Superior temporal gyrus (tissue), 1 donor: Measurements from ENCODE around the gene SLC12A3.

Source experiments
- DNase-seq: peaks from one replicate; pipeline ENCODE4 v3.0.0-alpha.2; 2016; ENCODE audit errors: extremely low spot score

Gene SLC12A3

GRCh38 chr16:56847173-56847910, 17.7 kb upstream of the SLC12A3 start:
- peak; percentile 23 for DNase-seq

DNA sequence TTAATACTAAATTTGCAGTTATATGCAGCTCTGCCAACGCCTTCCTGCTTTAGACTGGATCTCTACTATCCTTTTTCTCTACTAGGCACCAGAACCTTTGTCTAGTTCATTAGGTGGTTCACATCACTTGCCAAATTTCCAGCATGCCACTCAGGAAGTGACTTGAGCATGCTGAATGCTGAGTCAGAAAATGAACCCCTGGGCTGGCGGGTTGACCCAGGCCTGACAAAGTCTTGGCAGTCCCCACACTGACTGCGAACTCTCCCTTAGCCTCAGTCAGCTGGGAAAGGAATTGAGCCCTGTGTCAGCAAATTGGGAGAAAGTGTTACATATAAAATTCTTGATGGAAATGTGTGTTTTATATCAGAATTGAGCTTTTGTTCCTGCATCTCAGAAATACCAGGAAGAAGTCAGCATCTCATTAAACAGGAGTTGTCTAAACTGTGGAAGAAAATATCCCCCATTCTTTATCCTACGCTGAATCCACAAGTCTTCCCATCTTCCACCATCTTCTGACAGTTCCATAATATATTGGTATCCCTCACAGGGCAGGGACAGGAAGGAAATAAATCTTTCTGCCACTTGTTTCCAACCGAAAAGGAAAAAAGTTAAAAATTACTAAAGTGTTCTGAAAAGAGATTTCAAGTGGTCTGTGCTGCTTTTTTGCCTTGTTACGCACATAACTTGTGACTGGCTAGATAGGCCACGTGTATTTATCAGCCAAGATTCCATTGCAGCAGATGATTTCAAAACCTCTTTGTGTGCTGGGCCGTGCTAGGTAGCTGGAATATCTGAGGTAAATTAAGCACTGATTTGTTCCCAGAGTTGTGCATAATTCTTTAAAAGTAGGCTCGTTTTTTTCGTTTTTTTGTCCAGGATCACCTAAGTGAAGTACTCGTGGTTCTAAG, 16.7 kb upstream of the SLC12A3 start:
- DNase-seq: no peak

GRCh38 chr16:56848955-56849689, 15.9 kb upstream of the SLC12A3 start:
- DNase-seq: peak; percentile 25

- peak; percentile 31 for DNase-seq
These were observed 15.0 kb upstream of the SLC12A3 start for GRCh38 chr16:56849690-56850680.

- peak; percentile 28 for DNase-seq
These were observed 13.2 kb upstream of the SLC12A3 start for GRCh38 chr16:56851671-56852400.

- no peak for DNase-seq
These were observed 12.6 kb upstream of the SLC12A3 start for GRCh38 chr16:56852401-56852730.

DNA sequence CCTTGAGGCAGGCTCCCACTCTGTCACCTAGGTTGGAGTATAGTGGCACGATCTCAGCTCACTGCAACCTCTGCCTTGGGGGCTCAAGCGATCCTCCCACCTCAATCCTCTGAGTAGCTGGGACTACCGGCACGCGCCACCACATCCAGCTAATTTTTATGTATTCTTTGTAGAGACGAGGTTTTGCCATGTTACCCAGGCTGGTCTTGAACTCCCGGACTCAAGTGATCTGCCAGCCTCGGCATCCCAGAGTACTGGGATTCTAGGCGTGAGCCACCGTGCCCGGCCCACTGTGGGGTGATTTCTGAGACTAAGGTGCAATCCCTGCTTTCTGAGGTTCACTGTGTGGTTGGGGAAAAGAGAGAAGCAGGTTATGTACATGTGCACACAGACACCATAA, 12.0 kb upstream of the SLC12A3 start:
- no peak for DNase-seq

DNA sequence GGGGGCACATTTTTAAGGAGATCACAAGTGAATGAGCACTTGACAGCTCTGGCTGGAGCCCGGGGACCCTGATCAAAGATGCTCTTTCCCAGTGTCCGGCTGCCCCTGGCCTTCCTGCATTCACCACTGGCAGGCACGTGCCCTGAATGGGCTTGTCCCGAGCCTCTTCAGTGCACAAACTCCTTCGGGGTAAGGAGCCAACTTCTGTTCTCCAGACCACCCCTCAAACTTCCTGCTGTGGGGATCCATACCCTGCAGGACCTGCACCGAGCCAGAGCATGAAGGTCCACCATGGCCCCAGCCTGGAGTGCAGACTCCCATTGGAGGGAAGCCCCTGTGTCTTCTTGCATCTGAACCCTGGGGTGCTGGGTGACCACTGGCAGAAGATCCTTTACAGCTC, 9.8 kb upstream of the SLC12A3 start:
- no peak for DNase-seq

- DNase-seq: no peak
These were observed 9.1 kb upstream of the SLC12A3 start for GRCh38 chr16:56855946-56856345.

- no peak for DNase-seq
These were observed 8.0 kb upstream of the SLC12A3 start for GRCh38 chr16:56856876-56857447.

- no peak for DNase-seq
These were observed 6.6 kb upstream of the SLC12A3 start for GRCh38 chr16:56858374-56858773.

GRCh38 chr16:56859636-56860035, 5.4 kb upstream of the SLC12A3 start:
- DNase-seq: no peak

- DNase-seq: no peak
These were observed 4.6 kb upstream of the SLC12A3 start for GRCh38 chr16:56860226-56861020.

DNA sequence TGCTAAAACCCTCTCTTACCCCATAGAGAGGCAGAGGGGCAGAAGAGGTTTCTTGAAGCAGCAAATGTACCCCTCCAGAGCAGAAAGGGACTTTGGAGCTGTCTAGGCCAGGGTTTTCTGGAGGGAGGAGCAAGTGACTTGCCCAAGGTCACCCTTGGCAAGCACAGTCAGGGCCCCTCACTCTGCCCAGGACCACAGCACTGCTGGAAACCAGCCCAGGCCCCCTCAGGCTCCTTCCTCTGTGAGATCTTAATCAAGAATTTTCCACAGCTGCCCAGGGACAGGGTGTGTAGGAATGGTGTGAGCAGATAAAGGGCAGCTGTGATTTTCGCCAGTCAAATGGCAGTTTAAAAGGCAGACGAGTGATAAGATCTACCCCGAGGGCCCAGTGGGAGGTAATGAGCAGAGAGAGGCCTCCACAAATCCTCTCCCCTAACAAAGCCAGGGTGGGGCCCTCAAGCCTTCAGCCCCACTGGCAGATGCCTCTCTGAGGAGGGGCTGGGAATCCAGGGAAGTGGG, 3.9 kb upstream of the SLC12A3 start:
- DNase-seq: no peak

- no peak for DNase-seq
These were observed 3.3 kb upstream of the SLC12A3 start for GRCh38 chr16:56861756-56862155.

DNA sequence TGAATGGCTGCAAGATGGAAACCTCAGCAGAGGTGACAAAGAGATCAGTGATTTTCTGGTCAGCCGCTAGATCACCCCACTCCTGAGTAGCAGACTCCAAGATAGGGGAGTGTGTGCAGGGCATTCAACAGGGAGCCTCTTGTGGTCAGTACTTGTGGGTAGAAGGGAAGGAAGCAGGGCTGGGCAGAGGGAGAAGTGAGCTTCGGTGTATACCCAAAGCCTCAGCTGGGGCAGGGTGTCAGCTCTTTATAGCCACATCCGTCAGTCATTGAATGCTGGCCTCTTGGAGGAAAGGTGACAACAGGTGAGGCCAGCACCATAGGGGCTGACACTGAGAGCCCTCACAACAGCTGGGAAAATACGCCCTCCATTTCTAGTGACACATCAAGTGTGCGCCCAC, 2.2 kb upstream of the SLC12A3 start:
- DNase-seq: no peak

DNA sequence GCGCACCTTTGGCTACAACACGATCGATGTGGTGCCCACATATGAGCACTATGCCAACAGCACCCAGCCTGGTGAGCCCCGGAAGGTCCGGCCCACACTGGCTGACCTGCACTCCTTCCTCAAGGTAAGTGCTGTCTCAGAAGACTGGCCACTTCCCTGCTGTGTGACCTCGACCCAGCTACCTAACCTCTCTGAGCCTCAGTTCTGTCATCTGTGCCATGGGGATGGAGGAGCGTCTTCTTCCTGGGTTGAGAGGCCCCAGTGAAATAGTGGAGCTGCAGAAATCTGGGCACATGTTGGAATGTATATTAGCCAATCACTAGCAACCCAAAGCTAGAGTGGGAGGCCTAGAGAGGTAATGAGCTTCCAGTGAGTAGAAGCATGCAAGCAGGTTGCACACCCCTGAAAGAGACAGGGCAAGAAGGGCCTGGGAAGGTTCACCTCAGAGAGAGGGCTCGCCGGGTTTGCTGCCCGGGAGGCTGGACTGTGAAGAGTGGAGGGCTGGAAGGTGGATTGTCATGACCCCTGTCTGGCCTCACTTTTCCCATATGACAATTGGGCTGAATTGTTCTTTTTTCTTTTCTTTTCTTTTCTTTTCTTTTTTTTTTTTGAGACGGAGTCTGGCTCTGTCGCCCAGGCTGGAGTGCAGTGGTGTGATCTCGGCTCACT, 521 bp downstream of the SLC12A3 start:
- no peak for DNase-seq
